K562 (cell line): Measurements from ENCODE around the gene SHANK1. TPM values are rescaled to one million over a fixed set of nuclear protein-coding genes. Genes with fewer than 3 reads are reported as not detected.
A peak's percentile ranks its signal among the peaks of the same experiment; 100 is the strongest.

Experiments
- AFF1 ChIP-seq, 2 experiments: fragments of 450-650 bp; IDR thresholded peaks; 2 replicates each; pipeline ENCODE4 v1.6.1; 2018; ENCODE audit warnings: mild to moderate bottlenecking in 2 of 2, low read depth in 1 of 2; ENCODE audit not compliant: partially characterized antibody in 2 of 2
- ARID2 ChIP-seq: fragments of 450-650 bp; IDR thresholded peaks from 2 replicates; pipeline ENCODE4 v1.6.1; 2017; ENCODE audit warnings: antibody characterized with exemption, mild to moderate bottlenecking
- ASH1L ChIP-seq: fragments of 450-650 bp; IDR thresholded peaks from 2 replicates; pipeline ENCODE4 v1.6.1; 2018; ENCODE audit warnings: borderline replicate concordance, mild to moderate bottlenecking, low read depth; ENCODE audit not compliant: partially characterized antibody
- CAMTA2 ChIP-seq: fragments of 250-450 bp; sonication (Bioruptor Pico); conservative IDR thresholded peaks from 2 replicates; pipeline ENCODE4 v1.5.1; 2022
- CBX2 ChIP-seq: fragments of 200-600 bp; sonication (generic); IDR thresholded peaks from one replicate; pipeline ENCODE4 v1.6.1; 2012; ENCODE audit warnings: mild to moderate bottlenecking, low read length, inconsistent platforms; ENCODE audit not compliant: insufficient read depth, poor library complexity, severe bottlenecking
- CBX5 ChIP-seq: IDR thresholded peaks from 2 replicates; pipeline ENCODE4 v1.6.1; 2014; ENCODE audit warnings: low read depth, borderline replicate concordance
- CTBP1 ChIP-seq: fragments of 450-650 bp; IDR thresholded peaks from 2 replicates; pipeline ENCODE4 v1.6.1; 2016; ENCODE audit warnings: borderline replicate concordance
- DACH1 ChIP-seq: fragments of 450-650 bp; IDR thresholded peaks from 2 replicates; pipeline ENCODE4 v1.6.1; 2018; ENCODE audit not compliant: partially characterized antibody
- E2F3 ChIP-seq: fragments of 250-450 bp; sonication (Bioruptor Pico); IDR thresholded peaks from 2 replicates; pipeline ENCODE4 v1.4.0; 2020; ENCODE audit warnings: mild to moderate bottlenecking
- EHMT2 ChIP-seq: fragments of 450-650 bp; IDR thresholded peaks from 2 replicates; pipeline ENCODE4 v1.6.1; 2018; ENCODE audit warnings: antibody characterized with exemption
- ERF ChIP-seq: fragments of 450-650 bp; formaldehyde crosslinking; IDR thresholded peaks from 2 replicates; pipeline ENCODE4 v1.4.0; 2020; ENCODE audit warnings: mild to moderate bottlenecking, mixed read lengths
- GATAD2B ChIP-seq: fragments of 450-650 bp; IDR thresholded peaks from 2 replicates; pipeline ENCODE4 v1.6.1; 2017; ENCODE audit warnings: mild to moderate bottlenecking, borderline replicate concordance
- HCFC1 ChIP-seq: IDR thresholded peaks from 2 replicates; pipeline ENCODE4 v1.6.1; 2012; ENCODE audit warnings: low read depth, low read length, improper control_type of control experiment
- LEF1 ChIP-seq: fragments of 450-650 bp; IDR thresholded peaks from 2 replicates; pipeline ENCODE4 v1.6.1; 2016; ENCODE audit warnings: mild to moderate bottlenecking
- MAFF ChIP-seq: IDR thresholded peaks from 2 replicates; pipeline ENCODE4 v1.6.1; 2012; ENCODE audit warnings: low read length, improper control_type of control experiment
- MECOM ChIP-seq: fragments of 250-450 bp; sonication (Bioruptor Pico); IDR thresholded peaks from 2 replicates; pipeline ENCODE4 v1.8.0; 2022; ENCODE audit warnings: inconsistent platforms
- MYNN ChIP-seq, 2 experiments: sonication (generic); formaldehyde crosslinking in 1 of 2; IDR thresholded peaks; 2 replicates each; pipeline versions ENCODE4 v1.5.0 to v1.6.1; 2016 to 2020; ENCODE audit warnings: antibody characterized with exemption in 1 of 2, missing genetic modification reagents in 1 of 2
- NONO ChIP-seq, 2 experiments: fragments of 200-400 bp in 1 of 2; fragments of 450-650 bp in 1 of 2; formaldehyde crosslinking in 1 of 2; IDR thresholded peaks; 2 replicates each; pipeline ENCODE4 v1.6.1; 2017; ENCODE audit warnings: low read depth in 2 of 2, mild to moderate bottlenecking in 2 of 2, moderate library complexity in 2 of 2, low read length in 1 of 2
- RCOR1 ChIP-seq, 2 experiments: IDR thresholded peaks; 2 replicates each; pipeline ENCODE4 v1.6.1; 2012; ENCODE audit warnings: low read depth in 2 of 2, low read length in 2 of 2, borderline replicate concordance in 1 of 2, improper control_type of control experiment in 1 of 2
- RFX5 ChIP-seq: IDR thresholded peaks from 2 replicates; pipeline ENCODE4 v1.6.1; 2011; ENCODE audit warnings: low read depth, mild to moderate bottlenecking, improper control_type of control experiment, low read length
- RNF2 ChIP-seq: sonication (generic); IDR thresholded peaks from 2 replicates; pipeline ENCODE4 v1.6.1; 2016
- SRSF3 ChIP-seq: fragments of 200-400 bp; formaldehyde crosslinking; IDR thresholded peaks from 2 replicates; pipeline ENCODE4 v1.6.1; 2016; ENCODE audit warnings: mild to moderate bottlenecking, low read length, moderate library complexity; ENCODE audit not compliant: insufficient read depth
- ZBTB1 ChIP-seq: sonication (generic); formaldehyde crosslinking; IDR thresholded peaks from 2 replicates; pipeline ENCODE4 v1.8.1; 2023; ENCODE audit warnings: missing genetic modification reagents, low read depth, mild to moderate bottlenecking, borderline replicate concordance
- ZFP1 ChIP-seq: fragments of 450-650 bp; formaldehyde crosslinking; IDR thresholded peaks from 2 replicates; pipeline ENCODE4 v1.4.0; 2020; ENCODE audit warnings: mild to moderate bottlenecking, mixed read lengths
- ZNF76 ChIP-seq: fragments of 250-450 bp; sonication (Bioruptor Pico); IDR thresholded peaks from 2 replicates; pipeline ENCODE4 v1.4.0; 2020; ENCODE audit warnings: mild to moderate bottlenecking, moderate library complexity, borderline replicate concordance
- ZSCAN29 ChIP-seq: fragments of 450-650 bp; IDR thresholded peaks from 2 replicates; pipeline ENCODE4 v1.6.1; 2017
- polyA plus RNA-seq, 8 experiments: library from polyadenylated mRNA; depleted of rRNA in 4 of 8; stranded (reverse) in 5 of 8; unstranded in 3 of 8; fragments of >200 nt; fragmentation: Nextera tagmentation in 2 of 8; fragmentation: Illumina TruSeq in 1 of 8; extraction: Ambion mirVana in 2 of 8; extraction: Trizol in 1 of 8; gene quantifications; 2 replicates each; pipeline versions ENCODE4 v1.2.1 to v1.2.3, GENCODE V29; 2011 to 2014; ENCODE audit warnings: inconsistent platforms in 1 of 8, missing spikeins in 1 of 8
- total RNA-seq, 7 experiments: library from RNA; depleted of rRNA in 6 of 7; stranded (reverse); fragments of >200 nt in 6 of 7; fragmentation: Illumina TruSeq in 2 of 7; extraction: Trizol in 2 of 7; gene quantifications; 2 replicates each; pipeline versions ENCODE4 v1.2.1 to v1.2.3, GENCODE V29; 2011 to 2021; ENCODE audit warnings: low replicate concordance in 1 of 7
- TF ChIP-seq, protein P1 (sequence below): fragments of 250-450 bp; sonication (Bioruptor Pico); IDR thresholded peaks from 2 replicates; pipeline ENCODE4 v1.5.0; 2021

SHANK1 gene
- total and polyA plus RNA-seq, 9 of the 15 experiments (the other 6 are each of a cell fraction or from before 2014, with no cell fraction given), result 0.33 to 1.3 (median 0.55) TPM; not detected in 2

DNA sequence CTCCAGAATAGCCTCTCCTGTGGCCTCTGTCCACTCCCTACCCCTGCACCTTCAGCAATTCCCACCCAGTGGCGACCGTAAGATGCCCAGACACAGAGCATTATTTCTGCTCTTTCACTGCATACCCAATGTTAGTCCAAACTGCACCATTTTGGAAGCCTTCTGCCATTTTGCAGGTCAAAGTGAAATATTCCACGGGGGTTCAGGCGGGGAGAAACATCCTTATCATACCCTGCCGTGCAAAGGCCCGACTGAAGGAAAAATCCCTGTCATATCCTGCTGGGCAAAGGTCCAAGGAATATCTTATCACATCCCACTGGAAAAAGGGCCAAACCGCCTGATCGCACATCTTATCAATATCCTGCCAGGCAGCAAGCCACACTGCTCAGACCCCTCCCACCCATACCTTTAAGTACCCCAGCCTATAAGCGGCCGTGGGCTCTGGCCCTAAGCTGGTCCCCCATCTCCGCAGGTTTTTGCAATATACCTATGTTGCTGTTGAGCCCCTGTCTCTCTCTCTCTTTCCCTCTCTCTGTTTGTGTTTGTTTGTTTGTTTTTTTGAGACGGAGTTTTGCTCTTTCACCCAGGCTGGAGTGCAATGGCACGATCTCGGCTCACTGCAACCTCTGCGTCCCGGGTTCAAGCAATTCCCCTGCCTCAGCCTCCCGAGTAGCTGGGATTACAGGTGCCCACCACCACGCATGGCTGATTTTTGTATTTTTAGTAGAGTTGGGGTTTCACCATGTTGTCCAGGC is 21.8 kb upstream of the SHANK1 start (continued):
- no peak for TF ChIP-seq CBX5
- TF ChIP-seq SRSF3, result no peak
- no peak for TF ChIP-seq HCFC1
- no peak for TF ChIP-seq ARID2
- TF ChIP-seq ZFP1, result no peak
- no peak for TF ChIP-seq ZNF76 (CRISPR knock-in tag)
- TF ChIP-seq DACH1, result no peak
- no peak for TF ChIP-seq CTBP1
- TF ChIP-seq CAMTA2, result no peak
- TF ChIP-seq ASH1L, result no peak
- no peak for TF ChIP-seq ZBTB1 (CRISPR knock-in tag)
- TF ChIP-seq ZSCAN29, result no peak
- TF ChIP-seq CBX2, result no peak
- TF ChIP-seq MECOM (CRISPR knock-in tag), result 0 out of 2 replicates have a peak, but pooled peaks have one; percentile 28
- peak; percentile 80 for TF ChIP-seq GATAD2B
- peak; percentile 48; the same call in 1 of the 2 replicates for TF ChIP-seq RNF2
- peak; percentile 57; the same call in 1 of the 2 replicates for TF ChIP-seq MYNN (IDR thresholded peaks at IDR 0.05)
- TF ChIP-seq MYNN (CRISPR knock-in tag; IDR thresholded peaks at IDR 0.05), result no peak
- TF ChIP-seq, protein P1, sequence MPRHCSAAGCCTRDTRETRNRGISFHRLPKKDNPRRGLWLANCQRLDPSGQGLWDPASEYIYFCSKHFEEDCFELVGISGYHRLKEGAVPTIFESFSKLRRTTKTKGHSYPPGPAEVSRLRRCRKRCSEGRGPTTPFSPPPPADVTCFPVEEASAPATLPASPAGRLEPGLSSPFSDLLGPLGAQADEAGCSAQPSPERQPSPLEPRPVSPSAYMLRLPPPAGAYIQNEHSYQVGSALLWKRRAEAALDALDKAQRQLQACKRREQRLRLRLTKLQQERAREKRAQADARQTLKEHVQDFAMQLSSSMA (CRISPR knock-in tag), result no peak
- TF ChIP-seq RCOR1 (IDR thresholded peaks at IDR 0.05; ENCODE audit: borderline replicate concordance in 1 of 2, low read depth in 2 of 2, low read length in 2 of 2), result peak in 1 of 2 experiments; percentile 88; a peak in 2 of 4 replicates
- peak; percentile 65; the same call in 1 of the 2 replicates for TF ChIP-seq EHMT2
- TF ChIP-seq MAFF, result no peak
- no peak for TF ChIP-seq RFX5
- no peak for TF ChIP-seq NONO (IDR thresholded peaks at IDR 0.05; ENCODE audit: low read depth in 2 of 2, low read length in 1 of 2)
- TF ChIP-seq ERF (CRISPR knock-in tag), result no peak
- no peak for TF ChIP-seq LEF1
- no peak for TF ChIP-seq AFF1 (IDR thresholded peaks at IDR 0.05; ENCODE audit: low read depth in 1 of 2, partially characterized antibody in 2 of 2)
- TF ChIP-seq E2F3, result no peak
